Panc1 (cell line): ENCODE results near the gene SSPN.

ENCODE experiments used
- POLR2AphosphoS5 ChIP-seq: IDR thresholded peaks from 2 replicates; pipeline ENCODE4 v1.6.1; 2012; ENCODE audit warnings: mild to moderate bottlenecking, low read depth, low read length, moderate library complexity
- REST ChIP-seq, 2 experiments: IDR thresholded peaks; 2 replicates each; pipeline ENCODE4 v1.6.1; 2011 to 2012; ENCODE audit warnings: low read depth in 2 of 2, control low read depth in 1 of 2, low read length in 1 of 2, mild to moderate bottlenecking in 1 of 2, moderate library complexity in 1 of 2; ENCODE audit not compliant: insufficient read depth in 1 of 2
- TF ChIP-seq, protein P1 (sequence below): fragments of 450-650 bp; IDR thresholded peaks from 2 replicates; pipeline ENCODE4 v1.5.1; 2017; ENCODE audit warnings: mild to moderate bottlenecking

DNA sequence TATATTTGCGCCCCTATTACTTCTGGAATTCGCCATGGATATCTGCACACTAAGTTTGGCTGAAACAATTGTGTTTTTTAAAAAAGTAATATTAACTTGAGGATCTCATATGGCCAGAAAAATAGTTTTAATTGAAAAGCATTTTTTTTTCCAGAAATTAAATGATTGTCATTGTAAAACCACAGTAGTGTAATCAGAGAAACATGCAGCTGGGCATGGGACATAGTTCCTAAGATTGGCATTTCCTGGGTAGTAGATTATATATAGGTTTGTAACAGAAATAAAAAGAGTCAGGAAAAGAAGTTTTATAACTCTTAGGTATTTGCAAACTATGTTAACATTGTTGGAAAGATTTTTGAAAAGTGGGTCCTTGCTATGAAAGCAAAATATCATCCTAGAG is 17.6 kb downstream of the SSPN start:
- TF ChIP-seq, protein P1, sequence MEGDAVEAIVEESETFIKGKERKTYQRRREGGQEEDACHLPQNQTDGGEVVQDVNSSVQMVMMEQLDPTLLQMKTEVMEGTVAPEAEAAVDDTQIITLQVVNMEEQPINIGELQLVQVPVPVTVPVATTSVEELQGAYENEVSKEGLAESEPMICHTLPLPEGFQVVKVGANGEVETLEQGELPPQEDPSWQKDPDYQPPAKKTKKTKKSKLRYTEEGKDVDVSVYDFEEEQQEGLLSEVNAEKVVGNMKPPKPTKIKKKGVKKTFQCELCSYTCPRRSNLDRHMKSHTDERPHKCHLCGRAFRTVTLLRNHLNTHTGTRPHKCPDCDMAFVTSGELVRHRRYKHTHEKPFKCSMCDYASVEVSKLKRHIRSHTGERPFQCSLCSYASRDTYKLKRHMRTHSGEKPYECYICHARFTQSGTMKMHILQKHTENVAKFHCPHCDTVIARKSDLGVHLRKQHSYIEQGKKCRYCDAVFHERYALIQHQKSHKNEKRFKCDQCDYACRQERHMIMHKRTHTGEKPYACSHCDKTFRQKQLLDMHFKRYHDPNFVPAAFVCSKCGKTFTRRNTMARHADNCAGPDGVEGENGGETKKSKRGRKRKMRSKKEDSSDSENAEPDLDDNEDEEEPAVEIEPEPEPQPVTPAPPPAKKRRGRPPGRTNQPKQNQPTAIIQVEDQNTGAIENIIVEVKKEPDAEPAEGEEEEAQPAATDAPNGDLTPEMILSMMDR: no peak
- TF ChIP-seq REST (IDR thresholded peaks at IDR 0.05; ENCODE audit: insufficient read depth in 1 of 2, low read depth in 2 of 2, low read length in 1 of 2) (no peak), POLR2AphosphoS5 (no peak)
